SK-N-SH treated with all-trans-retinoic acid at 6 μM for 48 hours (cell line): ENCODE data around the gene GPN1.

ENCODE experiments used
- ATAC-seq: fragments of 200-7000 bp; cut with Tn5 transposase; 3 replicates; pipeline ENCODE4 v1.9.1; 2020; ENCODE audit warnings: mild to moderate bottlenecking, moderate library complexity
- BACH2 ChIP-seq: fragments of 250-450 bp; sonication (Bioruptor Pico); IDR thresholded peaks from 2 replicates; pipeline ENCODE4 v1.9.0; 2021; ENCODE audit warnings: mild to moderate bottlenecking, borderline replicate concordance
- CREB5 ChIP-seq: fragments of 250-450 bp; sonication (Bioruptor Pico); IDR thresholded peaks from 2 replicates; pipeline ENCODE4 v1.5.1; 2020; ENCODE audit warnings: low read depth, mild to moderate bottlenecking, moderate library complexity
- CSDC2 ChIP-seq: fragments of 250-450 bp; sonication (Bioruptor Pico); IDR thresholded peaks from 2 replicates; pipeline ENCODE4 v1.5.0; 2020; ENCODE audit warnings: mild to moderate bottlenecking, moderate library complexity
- CSRNP3 ChIP-seq: fragments of 250-450 bp; sonication (Bioruptor Pico); IDR thresholded peaks from 2 replicates; pipeline ENCODE4 v1.5.1; 2021; ENCODE audit warnings: mild to moderate bottlenecking, moderate library complexity
- ESRRG ChIP-seq: fragments of 250-450 bp; sonication (Bioruptor Pico); IDR thresholded peaks from 2 replicates; pipeline ENCODE4 v1.6.1; 2021; ENCODE audit warnings: mild to moderate bottlenecking
- GLIS3 ChIP-seq: fragments of 250-450 bp; sonication (Bioruptor Pico); IDR thresholded peaks from 2 replicates; pipeline ENCODE4 v1.5.0; 2020; ENCODE audit warnings: mild to moderate bottlenecking, moderate library complexity
- ISL1 ChIP-seq: fragments of 250-450 bp; sonication (Bioruptor Pico); IDR thresholded peaks from 2 replicates; pipeline ENCODE4 v2.1.2; 2022; ENCODE audit warnings: mild to moderate bottlenecking, moderate library complexity
- PATZ1 ChIP-seq: fragments of 250-450 bp; sonication (Bioruptor Pico); IDR thresholded peaks from 2 replicates; pipeline ENCODE4 v1.8.0; 2020; ENCODE audit warnings: mild to moderate bottlenecking, moderate library complexity, borderline replicate concordance
- POU6F1 ChIP-seq: fragments of 250-450 bp; sonication (Bioruptor Pico); IDR thresholded peaks from 2 replicates; pipeline ENCODE4 v1.8.0; 2021; ENCODE audit warnings: low read depth, mild to moderate bottlenecking, moderate library complexity, borderline replicate concordance
- PPARA ChIP-seq: fragments of 250-450 bp; sonication (Bioruptor Pico); IDR thresholded peaks from 2 replicates; pipeline ENCODE4 v1.5.0; 2020; ENCODE audit warnings: mild to moderate bottlenecking, borderline replicate concordance
- RARB ChIP-seq: fragments of 250-450 bp; sonication (Bioruptor Pico); IDR thresholded peaks from 2 replicates; pipeline ENCODE4 v1.8.0; 2021; ENCODE audit warnings: mild to moderate bottlenecking, moderate library complexity
- SNAI2 ChIP-seq: fragments of 250-450 bp; sonication (Bioruptor Pico); IDR thresholded peaks from 2 replicates; pipeline ENCODE4 v1.5.0; 2020; ENCODE audit warnings: mild to moderate bottlenecking, moderate library complexity
- TCF4 ChIP-seq: fragments of 250-450 bp; sonication (Bioruptor Pico); IDR thresholded peaks from 2 replicates; pipeline ENCODE4 v1.8.0; 2021; ENCODE audit warnings: mild to moderate bottlenecking, moderate library complexity, borderline replicate concordance
- TOX ChIP-seq: fragments of 250-450 bp; sonication (Bioruptor Pico); IDR thresholded peaks from 2 replicates; pipeline ENCODE4 v1.8.0; 2021; ENCODE audit warnings: mild to moderate bottlenecking, moderate library complexity, borderline replicate concordance
- TSHZ2 ChIP-seq: fragments of 250-450 bp; sonication (Bioruptor Pico); IDR thresholded peaks from 2 replicates; pipeline ENCODE4 v1.5.0; 2020; ENCODE audit warnings: mild to moderate bottlenecking, moderate library complexity
- ZC3H10 ChIP-seq: fragments of 250-450 bp; sonication (Bioruptor Pico); IDR thresholded peaks from 2 replicates; pipeline ENCODE4 v1.5.1; 2021; ENCODE audit warnings: mild to moderate bottlenecking, moderate library complexity
- ZFP3 ChIP-seq: fragments of 250-450 bp; sonication (Bioruptor Pico); IDR thresholded peaks from 2 replicates; pipeline ENCODE4 v1.5.0; 2020; ENCODE audit warnings: mild to moderate bottlenecking, moderate library complexity
- ZFP30 ChIP-seq: fragments of 450-650 bp; formaldehyde crosslinking; IDR thresholded peaks from 2 replicates; pipeline ENCODE4 v1.5.0; 2022; ENCODE audit warnings: mild to moderate bottlenecking, moderate library complexity
- ZNF565 ChIP-seq: fragments of 450-650 bp; formaldehyde crosslinking; conservative IDR thresholded peaks from 2 replicates; pipeline ENCODE4 v1.5.0; 2020; ENCODE audit warnings: low read depth, mild to moderate bottlenecking, moderate library complexity
- ZNF70 ChIP-seq: fragments of 450-650 bp; formaldehyde crosslinking; IDR thresholded peaks from 2 replicates; pipeline ENCODE4 v1.5.0; 2020; ENCODE audit warnings: mild to moderate bottlenecking, moderate library complexity
- ZNF8 ChIP-seq: fragments of 450-650 bp; formaldehyde crosslinking; IDR thresholded peaks from 2 replicates; pipeline ENCODE4 v1.5.0; 2020; ENCODE audit warnings: mild to moderate bottlenecking, moderate library complexity

GPN1 gene

GRCh38 chr2:27687232-27687631 is 58.4 kb downstream of the GPN1 start (continued):
- TF ChIP-seq BACH2 (no peak), ZC3H10 (CRISPR knock-in tag) (no peak), ZFP30 (CRISPR knock-in tag) (no peak), TCF4 (CRISPR knock-in tag) (no peak)

- no peak for TF ChIP-seq TOX (CRISPR knock-in tag)
- TF ChIP-seq SNAI2 (CRISPR knock-in tag), result no peak
- no peak for TF ChIP-seq ISL1 (CRISPR knock-in tag)
- TF ChIP-seq CSDC2 (CRISPR knock-in tag), result no peak
- TF ChIP-seq PATZ1 (CRISPR knock-in tag), result no peak
- no peak for TF ChIP-seq ZC3H10 (CRISPR knock-in tag)
- TF ChIP-seq TCF4 (CRISPR knock-in tag), result no peak
- no peak for TF ChIP-seq GLIS3 (CRISPR knock-in tag)
- TF ChIP-seq ZNF8 (CRISPR knock-in tag), result no peak
- no peak for TF ChIP-seq RARB (CRISPR knock-in tag)
- TF ChIP-seq PPARA (CRISPR knock-in tag), result no peak
- no peak for TF ChIP-seq CREB5 (CRISPR knock-in tag)
- TF ChIP-seq ZNF565, result no peak
- TF ChIP-seq ZFP30 (CRISPR knock-in tag), result no peak
- no peak for TF ChIP-seq ESRRG (CRISPR knock-in tag)
- TF ChIP-seq TSHZ2 (CRISPR knock-in tag), result no peak
- no peak for TF ChIP-seq ZFP3 (CRISPR knock-in tag)
These were observed 60.6 kb downstream of the GPN1 start for GRCh38 chr2:27689424-27689823.

GRCh38 chr2:27690052-27690451 is 61.2 kb downstream of the GPN1 start:
- TF ChIP-seq CSRNP3 (CRISPR knock-in tag) (no peak), TOX (CRISPR knock-in tag) (no peak), TSHZ2 (CRISPR knock-in tag) (no peak), POU6F1 (no peak), ZC3H10 (CRISPR knock-in tag) (no peak), ISL1 (CRISPR knock-in tag) (no peak), ZFP3 (CRISPR knock-in tag) (no peak), RARB (CRISPR knock-in tag) (no peak), GLIS3 (CRISPR knock-in tag) (no peak), ZNF70 (CRISPR knock-in tag) (no peak), ZFP30 (CRISPR knock-in tag) (no peak)
- ATAC-seq, result no peak

More at GRCh38 chr2:27689424-27689823, 60.6 kb downstream of the GPN1 start:
- ATAC-seq, result no peak
